ENCODE results near the gene SIN3A. TPM values are rescaled to one million over a fixed set of nuclear protein-coding genes. Genes with fewer than 3 reads are reported as not detected.
"Not testable (repeated sequence)": the region's sequence is repeated elsewhere in the genome, so short reads cannot be mapped to it uniquely, and the experiment has no call there.

The SIN3A gene
- total RNA-seq, 1 experiment from 2014 or later: 107 TPM

DNA sequence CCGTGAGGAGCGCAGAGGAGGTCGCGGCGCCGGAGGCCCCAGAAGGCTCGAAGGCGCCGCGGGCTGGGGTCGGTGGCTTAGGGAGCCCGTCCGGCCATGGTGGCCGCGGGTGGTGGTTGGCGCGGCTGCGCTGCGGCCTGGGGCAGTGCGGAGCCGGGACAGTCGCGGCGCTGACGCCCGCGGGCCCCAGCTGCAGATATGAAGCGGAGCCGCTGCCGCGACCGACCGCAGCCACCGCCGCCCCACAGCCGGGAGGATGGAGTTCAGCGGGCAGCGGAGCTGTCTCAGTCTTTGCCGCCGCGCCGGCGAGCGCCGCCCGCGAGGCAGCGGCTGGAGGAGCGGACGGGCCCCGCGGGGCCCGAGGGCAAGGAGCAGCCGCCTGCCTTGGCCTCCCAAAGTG, 29.0 kb upstream of the SIN3A start:
- BruUV-seq (replicated peaks); H3K27me3 ChIP-seq (ENCODE audit: control insufficient read depth, insufficient read depth, low read length); ATAC-seq; H3K9me3 ChIP-seq (ENCODE audit: control insufficient read depth, insufficient read depth, low read depth, low read length); in situ Hi-C loops (cut with HindIII; ENCODE audit: low pct_unique_long_range_greater_than_20kb, low sequenced_read_pairs); CTCF ChIA-PET; POLR2A ChIA-PET; H3K36me3 ChIP-seq (ENCODE audit: control insufficient read depth, insufficient read depth, low read length); DNase-seq (ENCODE audit: low read depth, low spot score); H3K4me1 ChIP-seq (ENCODE audit: control insufficient read depth, insufficient read depth, low read length); H3K4me3 ChIP-seq (ENCODE audit: low read depth in 2 of 2, low read length in 2 of 2); intact Hi-C loops (cut with micrococcal nuclease; ENCODE audit: unreplicated experiment); H3K27ac ChIP-seq (ENCODE audit: low read length): not testable (repeated sequence)

DNA sequence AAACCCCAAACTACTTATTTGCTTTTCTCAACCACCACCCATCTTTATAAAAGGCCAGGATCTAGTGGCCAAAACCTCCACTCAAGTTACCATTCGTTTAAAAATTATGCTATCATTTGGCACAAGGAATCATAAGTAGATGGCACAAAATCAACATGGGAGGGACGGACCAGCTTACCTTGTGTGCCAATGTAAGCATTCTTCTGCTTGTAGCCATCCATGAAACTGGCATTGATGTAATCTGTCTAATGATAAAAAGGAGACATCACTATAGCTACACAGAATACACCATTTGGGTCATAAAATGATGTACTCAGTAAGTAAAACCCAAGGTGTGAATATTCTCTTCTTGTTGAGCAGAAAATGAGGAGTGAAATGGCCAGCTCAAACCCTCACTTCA, 28.2 kb upstream of the SIN3A start:
- no TSS peak for BruUV-seq (replicated peaks)
- Histone ChIP-seq H3K27me3 (ENCODE audit: control insufficient read depth, insufficient read depth, low read length) (no peaks in the 10 kb centered on the region), H3K4me1 (ENCODE audit: control insufficient read depth, insufficient read depth, low read length) (no peaks in the 10 kb centered on the region), H3K4me3 (ENCODE audit: low read depth in 2 of 2, low read length in 2 of 2) (no peak overlapping the region), H3K36me3 (ENCODE audit: control insufficient read depth, insufficient read depth, low read length) (peaks cover 5% of the 10 kb centered on the region; the same call in 1 of the 2 replicates), H3K27ac (ENCODE audit: low read length) (no peak overlapping the region), H3K9me3 (ENCODE audit: control insufficient read depth, insufficient read depth, low read depth, low read length) (no peaks in the 10 kb centered on the region)
- ATAC-seq (no peak), DNase-seq (ENCODE audit: low read depth, low spot score) (no peak)
- intact Hi-C loops (cut with micrococcal nuclease; ENCODE audit: unreplicated experiment): no loop called here
- in situ Hi-C loops (cut with HindIII; ENCODE audit: low pct_unique_long_range_greater_than_20kb, low sequenced_read_pairs): no loop called here
- CTCF ChIA-PET: no interaction called here
- TF ChIP-seq TCF7L2 (IDR thresholded peaks at IDR 0.05; ENCODE audit: low read depth, low read length) (no peak), SIN3A (IDR thresholded peaks at IDR 0.05; ENCODE audit: borderline replicate concordance, insufficient read depth, low read depth, low read length) (no peak), POLR2AphosphoS5 (IDR thresholded peaks at IDR 0.05; ENCODE audit: low read depth, low read length) (no peak), REST (IDR thresholded peaks at IDR 0.05; ENCODE audit: insufficient read depth in 1 of 2, low read depth in 2 of 2, low read length in 1 of 2) (no peak)
- POLR2A ChIA-PET: interaction anchor here (0.5 kb wide), 1 partner anchor 10 kb away, joined by 4 read pairs; no protein-coding TSS in a partner anchor

GRCh38 chr15:75477094-75477493, 25.6 kb upstream of the SIN3A start:
- DNase-seq (ENCODE audit: low read depth, low spot score); H3K4me1 ChIP-seq (ENCODE audit: control insufficient read depth, insufficient read depth, low read length); ATAC-seq; H3K27ac ChIP-seq (ENCODE audit: low read length); in situ Hi-C loops (cut with HindIII; ENCODE audit: low pct_unique_long_range_greater_than_20kb, low sequenced_read_pairs); POLR2A ChIA-PET; H3K9me3 ChIP-seq (ENCODE audit: control insufficient read depth, insufficient read depth, low read depth, low read length); BruUV-seq (replicated peaks); H3K27me3 ChIP-seq (ENCODE audit: control insufficient read depth, insufficient read depth, low read length); H3K36me3 ChIP-seq (ENCODE audit: control insufficient read depth, insufficient read depth, low read length); CTCF ChIA-PET; intact Hi-C loops (cut with micrococcal nuclease; ENCODE audit: unreplicated experiment); H3K4me3 ChIP-seq (ENCODE audit: low read depth in 2 of 2, low read length in 2 of 2): not testable (repeated sequence)

DNA sequence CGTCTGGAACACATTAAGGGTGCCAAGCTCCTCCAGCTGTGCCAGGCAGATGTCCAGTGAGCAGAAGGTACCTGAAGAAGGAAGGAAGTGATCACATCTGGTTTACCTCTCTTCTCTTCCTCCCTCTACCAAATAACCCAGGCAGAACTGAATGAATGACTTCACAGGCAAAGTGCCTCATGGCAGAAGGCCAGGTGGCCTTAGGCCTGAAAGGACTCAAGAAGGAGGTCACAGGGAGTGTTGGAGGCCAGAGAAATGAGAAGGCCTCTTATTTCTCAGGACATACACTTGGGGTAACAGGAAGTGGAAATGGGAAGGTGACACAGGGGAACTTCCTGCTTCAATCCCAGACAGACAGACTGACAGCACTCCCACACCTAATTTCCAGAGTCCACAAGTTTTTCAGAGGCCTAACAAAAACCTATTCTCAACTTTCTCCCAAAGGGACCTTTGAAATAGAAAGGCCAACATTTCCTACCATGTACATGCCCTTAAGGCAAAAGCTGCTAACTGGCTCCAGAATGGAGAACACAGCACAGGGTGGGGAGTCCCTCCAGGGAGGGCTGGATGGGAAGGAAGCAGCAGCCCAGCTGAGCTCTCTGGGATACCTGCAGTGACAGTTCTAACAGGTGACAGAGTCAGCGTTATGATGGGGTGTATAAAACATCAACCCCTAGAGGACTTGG, 17.6 kb upstream of the SIN3A start:
- DNase-seq (ENCODE audit: low read depth, low spot score) (no peak), ATAC-seq (no peak)
- in situ Hi-C loops (cut with HindIII; ENCODE audit: low pct_unique_long_range_greater_than_20kb, low sequenced_read_pairs) (no loop called here), intact Hi-C loops (cut with micrococcal nuclease; ENCODE audit: unreplicated experiment) (no loop called here)
- TF ChIP-seq TCF7L2 (IDR thresholded peaks at IDR 0.05; ENCODE audit: low read depth, low read length): no peak
- TF ChIP-seq SIN3A (IDR thresholded peaks at IDR 0.05; ENCODE audit: borderline replicate concordance, insufficient read depth, low read depth, low read length): no peak
- TF ChIP-seq REST (IDR thresholded peaks at IDR 0.05; ENCODE audit: insufficient read depth in 1 of 2, low read depth in 2 of 2, low read length in 1 of 2): no peak
- TF ChIP-seq POLR2AphosphoS5 (IDR thresholded peaks at IDR 0.05; ENCODE audit: low read depth, low read length): no peak
- TF ChIP-seq, protein P1, sequence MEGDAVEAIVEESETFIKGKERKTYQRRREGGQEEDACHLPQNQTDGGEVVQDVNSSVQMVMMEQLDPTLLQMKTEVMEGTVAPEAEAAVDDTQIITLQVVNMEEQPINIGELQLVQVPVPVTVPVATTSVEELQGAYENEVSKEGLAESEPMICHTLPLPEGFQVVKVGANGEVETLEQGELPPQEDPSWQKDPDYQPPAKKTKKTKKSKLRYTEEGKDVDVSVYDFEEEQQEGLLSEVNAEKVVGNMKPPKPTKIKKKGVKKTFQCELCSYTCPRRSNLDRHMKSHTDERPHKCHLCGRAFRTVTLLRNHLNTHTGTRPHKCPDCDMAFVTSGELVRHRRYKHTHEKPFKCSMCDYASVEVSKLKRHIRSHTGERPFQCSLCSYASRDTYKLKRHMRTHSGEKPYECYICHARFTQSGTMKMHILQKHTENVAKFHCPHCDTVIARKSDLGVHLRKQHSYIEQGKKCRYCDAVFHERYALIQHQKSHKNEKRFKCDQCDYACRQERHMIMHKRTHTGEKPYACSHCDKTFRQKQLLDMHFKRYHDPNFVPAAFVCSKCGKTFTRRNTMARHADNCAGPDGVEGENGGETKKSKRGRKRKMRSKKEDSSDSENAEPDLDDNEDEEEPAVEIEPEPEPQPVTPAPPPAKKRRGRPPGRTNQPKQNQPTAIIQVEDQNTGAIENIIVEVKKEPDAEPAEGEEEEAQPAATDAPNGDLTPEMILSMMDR (IDR thresholded peaks at IDR 0.05): no peak
- peaks cover 9% of the 10 kb centered on the region; the same call in 1 of the 2 replicates for H3K36me3 ChIP-seq (ENCODE audit: control insufficient read depth, insufficient read depth, low read length)
- no TSS peak for BruUV-seq (replicated peaks)
- H3K4me1 ChIP-seq (ENCODE audit: control insufficient read depth, insufficient read depth, low read length): no peaks in the 10 kb centered on the region
- no peak overlapping the region for H3K4me3 ChIP-seq (ENCODE audit: low read depth in 2 of 2, low read length in 2 of 2)
- H3K27me3 ChIP-seq (ENCODE audit: control insufficient read depth, insufficient read depth, low read length): no peaks in the 10 kb centered on the region
- H3K27ac ChIP-seq (ENCODE audit: low read length): no peak overlapping the region
- ChIA-PET CTCF (no interaction called here), POLR2A (no interaction called here)
- no peaks in the 10 kb centered on the region for H3K9me3 ChIP-seq (ENCODE audit: control insufficient read depth, insufficient read depth, low read depth, low read length)

All from Panc1 (cell line).